Stimulated activated effector memory CD8-positive, alpha-beta T cell treated with anti-CD3 and anti-CD28 coated beads, Interleukin-12 subunit alpha, Interleukin-12 subunit beta, amount 100 ng/mL, for 72 hours (primary cell): ENCODE results near the gene KMT5B.

Source experiments
- ATAC-seq: fragments of 150-1000 bp; cut with Tn5 transposase; 2 replicates; pipeline ENCODE4 v1.10.0; 2021
- DNase-seq, 2 donors: peaks; one replicate each; pipeline ENCODE4 v3.0.0; 2021 to 2022; ENCODE audit warnings: low spot score in 2 of 2
- H3K27ac Mint-ChIP-seq: one replicate; pipeline ENCODE4 v1.8.0; 2022; ENCODE audit warnings: mild to moderate bottlenecking, mixed read lengths
- H3K36me3 Mint-ChIP-seq: one replicate; pipeline ENCODE4 v1.8.0; 2022; ENCODE audit warnings: mild to moderate bottlenecking, mixed read lengths
- H3K4me1 Mint-ChIP-seq: one replicate; pipeline ENCODE4 v1.8.0; 2022; ENCODE audit warnings: mixed read lengths
- H3K4me3 Mint-ChIP-seq: one replicate; pipeline ENCODE4 v1.8.0; 2022; ENCODE audit warnings: mild to moderate bottlenecking, mixed read lengths
- H3K9me3 Mint-ChIP-seq: one replicate; pipeline ENCODE4 v1.8.0; 2022; ENCODE audit warnings: mixed read lengths

Gene KMT5B

GRCh38 chr11:68231621-68232020 lies 18.5 kb upstream of the KMT5B start:
- Mint-ChIP-seq H3K27ac (no peak overlapping the region), H3K9me3 (peaks cover 9% of the 10 kb centered on the region), H3K36me3 (no peaks in the 10 kb centered on the region), H3K4me3 (no peak overlapping the region), H3K4me1 (no peaks in the 10 kb centered on the region)
- no peak for DNase-seq
- no peak for ATAC-seq

- Mint-ChIP-seq H3K4me3 (no peak overlapping the region), H3K9me3 (peaks cover 9% of the 10 kb centered on the region), H3K4me1 (no peaks in the 10 kb centered on the region), H3K36me3 (no peaks in the 10 kb centered on the region), H3K27ac (no peak overlapping the region)
- ATAC-seq (no peak), DNase-seq (no peak)
These were observed 16.5 kb upstream of the KMT5B start for GRCh38 chr11:68229601-68230000.

- Mint-ChIP-seq H3K4me1 (no peaks in the 10 kb centered on the region), H3K4me3 (no peak overlapping the region), H3K27ac (no peak overlapping the region), H3K36me3 (no peaks in the 10 kb centered on the region), H3K9me3 (peaks cover 9% of the 10 kb centered on the region)
- no peak for DNase-seq
- ATAC-seq = no peak
These were observed 13.3 kb upstream of the KMT5B start for GRCh38 chr11:68226421-68226820.

GRCh38 chr11:68224606-68225005 lies 11.5 kb upstream of the KMT5B start:
- H3K9me3 Mint-ChIP-seq = peaks cover 7% of the 10 kb centered on the region
- no peak overlapping the region for H3K27ac Mint-ChIP-seq
- H3K4me3 Mint-ChIP-seq = no peak overlapping the region
- H3K4me1 Mint-ChIP-seq = no peaks in the 10 kb centered on the region
- no peak for DNase-seq
- no peaks in the 10 kb centered on the region for H3K36me3 Mint-ChIP-seq
- no peak for ATAC-seq

- no peak overlapping the region for H3K4me3 Mint-ChIP-seq
- no peak overlapping the region for H3K27ac Mint-ChIP-seq
- no peaks in the 10 kb centered on the region for H3K36me3 Mint-ChIP-seq
- no peaks in the 10 kb centered on the region for H3K9me3 Mint-ChIP-seq
- no peak for ATAC-seq
- no peak for DNase-seq
- H3K4me1 Mint-ChIP-seq = no peaks in the 10 kb centered on the region
These were observed 10.2 kb upstream of the KMT5B start for GRCh38 chr11:68223275-68223674.

GRCh38 chr11:68221406-68221805 lies 8.3 kb upstream of the KMT5B start:
- Mint-ChIP-seq H3K4me1 (no peaks in the 10 kb centered on the region), H3K36me3 (no peaks in the 10 kb centered on the region), H3K4me3 (no peak overlapping the region), H3K27ac (no peak overlapping the region), H3K9me3 (no peaks in the 10 kb centered on the region)
- ATAC-seq = no peak
- no peak for DNase-seq

GRCh38 chr11:68216171-68216938 lies 3.3 kb upstream of the KMT5B start:
- no peak for DNase-seq
- Mint-ChIP-seq H3K4me3 (no peak overlapping the region), H3K27ac (no peak overlapping the region), H3K9me3 (no peaks in the 10 kb centered on the region), H3K4me1 (peaks cover 23% of the 10 kb centered on the region), H3K36me3 (peaks cover 32% of the 10 kb centered on the region)
- no peak for ATAC-seq

- Mint-ChIP-seq H3K27ac (peak overlapping the region; percentile 92), H3K36me3 (peaks cover 33% of the 10 kb centered on the region), H3K4me1 (peaks cover 30% of the 10 kb centered on the region), H3K9me3 (no peaks in the 10 kb centered on the region), H3K4me3 (peak overlapping the region; percentile 88)
- ATAC-seq (no peak), DNase-seq (no peak)
These were observed 2.6 kb upstream of the KMT5B start for GRCh38 chr11:68215524-68216170.

GRCh38 chr11:68215087-68215445 lies 2.0 kb upstream of the KMT5B start:
- ATAC-seq (no peak), DNase-seq (peak; percentile 14 to 55)
- Mint-ChIP-seq H3K36me3 (peaks cover 33% of the 10 kb centered on the region), H3K9me3 (no peaks in the 10 kb centered on the region), H3K27ac (peak overlapping the region; percentile 92), H3K4me3 (peak overlapping the region; percentile 88), H3K4me1 (peaks cover 36% of the 10 kb centered on the region)

- H3K9me3 Mint-ChIP-seq = no peaks in the 10 kb centered on the region
- peaks cover 33% of the 10 kb centered on the region for H3K36me3 Mint-ChIP-seq
- H3K4me1 Mint-ChIP-seq = peaks cover 41% of the 10 kb centered on the region
- H3K27ac Mint-ChIP-seq = peak overlapping the region; percentile 92
- DNase-seq = no peak
- H3K4me3 Mint-ChIP-seq = peak overlapping the region; percentile 88
- ATAC-seq = peak; percentile 22
These were observed 1.3 kb upstream of the KMT5B start for GRCh38 chr11:68214173-68215086.

- peak; percentile 73 for ATAC-seq
- Mint-ChIP-seq H3K36me3 (peaks cover 33% of the 10 kb centered on the region), H3K4me1 (peaks cover 47% of the 10 kb centered on the region), H3K4me3 (peak overlapping the region; percentile 88), H3K27ac (peak overlapping the region; percentile 92), H3K9me3 (no peaks in the 10 kb centered on the region)
- peak; percentile 71 to 94 for DNase-seq
These were observed 568 bp upstream of the KMT5B start for GRCh38 chr11:68213555-68214172.

- Mint-ChIP-seq H3K27ac (peak overlapping the region; percentile 92), H3K4me3 (peak overlapping the region; percentile 88), H3K36me3 (peaks cover 38% of the 10 kb centered on the region), H3K9me3 (no peaks in the 10 kb centered on the region), H3K4me1 (peaks cover 47% of the 10 kb centered on the region)
- DNase-seq (peak; percentile 49 to 83), ATAC-seq (peak; percentile 74)
These were observed 518 bp downstream of the KMT5B start for GRCh38 chr11:68212421-68213134.

GRCh38 chr11:68211546-68211945 lies 1.6 kb downstream of the KMT5B start:
- Mint-ChIP-seq H3K27ac (peak overlapping the region; percentile 92), H3K9me3 (no peaks in the 10 kb centered on the region), H3K4me3 (peak overlapping the region; percentile 88), H3K36me3 (peaks cover 38% of the 10 kb centered on the region), H3K4me1 (peaks cover 56% of the 10 kb centered on the region)
- DNase-seq (no peak), ATAC-seq (no peak)

- H3K4me3 Mint-ChIP-seq = no peak overlapping the region
- peaks cover 45% of the 10 kb centered on the region for H3K4me1 Mint-ChIP-seq
- peaks cover 5% of the 10 kb centered on the region for H3K36me3 Mint-ChIP-seq
- H3K9me3 Mint-ChIP-seq = no peaks in the 10 kb centered on the region
- peak; percentile 70 for ATAC-seq
- DNase-seq = peak in 1 of 2 donors; percentile 53
- H3K27ac Mint-ChIP-seq = no peak overlapping the region
These were observed 6.9 kb downstream of the KMT5B start for GRCh38 chr11:68206211-68206610.
